ENCODE results near the gene GLT6D1. TPM values are rescaled to one million over a fixed set of nuclear protein-coding genes. Genes with fewer than 3 reads are reported as not detected.

GLT6D1 gene
- total RNA-seq, 1 donor from 2014 or later: not detected

- Histone ChIP-seq H3K36me3 (ENCODE audit: control insufficient read depth, insufficient read depth, low read length) (no peaks in the 10 kb centered on the region), H3K4me3 (ENCODE audit: low read depth, low read length) (no peak overlapping the region), H3K27me3 (ENCODE audit: control insufficient read depth, insufficient read depth, low read length) (no peaks in the 10 kb centered on the region)
- no peak for TF ChIP-seq CTCF (IDR thresholded peaks at IDR 0.05; ENCODE audit: insufficient read depth, low read length, poor library complexity, severe bottlenecking)
- DNase-seq (ENCODE audit: low read depth): no peak
Observed at GRCh38 chr9:135581636-135582426, 57.5 kb downstream of the GLT6D1 start.

- no peak for DNase-seq (ENCODE audit: low read depth)
- no peak overlapping the region for H3K4me3 ChIP-seq (ENCODE audit: low read depth, low read length)
- no peak for TF ChIP-seq CTCF (IDR thresholded peaks at IDR 0.05; ENCODE audit: insufficient read depth, low read length, poor library complexity, severe bottlenecking)
Observed at GRCh38 chr9:135580664-135581380, 58.5 kb downstream of the GLT6D1 start.

GRCh38 chr9:135579889-135580660, 59.3 kb downstream of the GLT6D1 start:
- H3K27me3 ChIP-seq (ENCODE audit: control insufficient read depth, insufficient read depth, low read length): no peaks in the 10 kb centered on the region
- DNase-seq (ENCODE audit: low read depth): no peak
- TF ChIP-seq CTCF (IDR thresholded peaks at IDR 0.05; ENCODE audit: insufficient read depth, low read length, poor library complexity, severe bottlenecking): no peak
- H3K36me3 ChIP-seq (ENCODE audit: control insufficient read depth, insufficient read depth, low read length): no peaks in the 10 kb centered on the region
- H3K4me3 ChIP-seq (ENCODE audit: low read depth, low read length): no peak overlapping the region

More at GRCh38 chr9:135580664-135581380, 58.5 kb downstream of the GLT6D1 start:
- Histone ChIP-seq H3K27me3 (ENCODE audit: control insufficient read depth, insufficient read depth, low read length) (no peaks in the 10 kb centered on the region), H3K36me3 (ENCODE audit: control insufficient read depth, insufficient read depth, low read length) (no peaks in the 10 kb centered on the region)

GRCh38 chr9:135579356-135579755, 60.0 kb downstream of the GLT6D1 start:
- H3K27me3 ChIP-seq (ENCODE audit: control insufficient read depth, insufficient read depth, low read length): no peaks in the 10 kb centered on the region
- DNase-seq (ENCODE audit: low read depth): no peak
- TF ChIP-seq CTCF (IDR thresholded peaks at IDR 0.05; ENCODE audit: insufficient read depth, low read length, poor library complexity, severe bottlenecking): no peak
- no peaks in the 10 kb centered on the region for H3K36me3 ChIP-seq (ENCODE audit: control insufficient read depth, insufficient read depth, low read length)
- no peak overlapping the region for H3K4me3 ChIP-seq (ENCODE audit: low read depth, low read length)

- no peak for TF ChIP-seq CTCF (IDR thresholded peaks at IDR 0.05; ENCODE audit: insufficient read depth, low read length, poor library complexity, severe bottlenecking)
Observed at GRCh38 chr9:135577256-135577655, 62.1 kb downstream of the GLT6D1 start.

More at GRCh38 chr9:135577256-135577655, 62.1 kb downstream of the GLT6D1 start:
- no peaks in the 10 kb centered on the region for H3K27me3 ChIP-seq (ENCODE audit: control insufficient read depth, insufficient read depth, low read length)
- H3K36me3 ChIP-seq (ENCODE audit: control insufficient read depth, insufficient read depth, low read length): no peaks in the 10 kb centered on the region
- H3K4me3 ChIP-seq (ENCODE audit: low read depth, low read length): no peak overlapping the region
- no peak for DNase-seq (ENCODE audit: low read depth)

All from kidney epithelial cell (primary cell).